NCI-H526 (cell line): ENCODE measurements around the gene PARVG.

Experiments
- DNase-seq, 2 experiments: peaks; one replicate each; lab custom pipeline; 2025; lab: John Stamatoyannopoulos, UW

The PARVG gene

DNA sequence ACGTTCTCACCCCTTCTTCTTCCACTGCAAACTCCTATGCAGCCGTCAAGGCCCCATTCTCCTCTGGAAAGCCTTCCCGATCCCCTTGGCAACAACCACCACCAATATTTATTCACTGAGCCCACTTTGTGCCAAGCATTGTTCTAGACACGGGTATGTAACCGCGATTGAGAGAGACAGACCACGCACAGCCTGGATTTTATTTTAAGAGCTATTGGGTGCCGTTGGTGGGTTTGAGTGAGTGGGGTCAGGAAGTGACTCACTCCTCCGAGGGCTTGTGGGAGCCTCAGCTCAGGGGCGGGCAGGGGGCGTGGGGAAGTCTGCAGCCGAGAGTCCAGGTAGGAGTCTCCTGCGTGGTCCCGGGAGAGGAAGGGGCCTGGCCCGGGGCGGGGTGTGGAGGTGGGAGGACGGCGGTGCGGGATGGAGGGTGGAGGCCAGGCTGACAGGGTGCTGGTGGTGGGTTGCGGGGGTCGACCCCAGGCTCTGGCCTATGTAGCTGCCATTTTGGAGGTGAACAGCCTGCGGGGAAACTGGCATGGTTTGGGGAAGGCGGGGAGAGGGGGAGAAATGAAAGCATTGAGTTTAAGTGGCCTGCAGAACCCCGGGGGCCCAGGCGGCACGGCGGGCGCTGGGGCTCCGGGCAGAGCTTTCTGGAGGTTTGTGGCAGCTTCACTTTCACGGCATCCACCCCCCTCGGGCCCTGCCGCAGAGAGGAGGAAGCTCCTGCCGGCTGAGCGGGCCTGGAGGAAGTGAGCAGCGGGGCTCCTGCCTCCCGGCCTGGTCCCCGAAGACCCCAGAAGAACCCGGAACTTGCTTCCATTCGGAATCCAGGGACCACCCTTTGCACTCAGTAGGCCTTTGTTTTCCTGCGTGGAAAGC, 547 bp downstream of the PARVG start:
- DNase-seq, result no peak

DNA sequence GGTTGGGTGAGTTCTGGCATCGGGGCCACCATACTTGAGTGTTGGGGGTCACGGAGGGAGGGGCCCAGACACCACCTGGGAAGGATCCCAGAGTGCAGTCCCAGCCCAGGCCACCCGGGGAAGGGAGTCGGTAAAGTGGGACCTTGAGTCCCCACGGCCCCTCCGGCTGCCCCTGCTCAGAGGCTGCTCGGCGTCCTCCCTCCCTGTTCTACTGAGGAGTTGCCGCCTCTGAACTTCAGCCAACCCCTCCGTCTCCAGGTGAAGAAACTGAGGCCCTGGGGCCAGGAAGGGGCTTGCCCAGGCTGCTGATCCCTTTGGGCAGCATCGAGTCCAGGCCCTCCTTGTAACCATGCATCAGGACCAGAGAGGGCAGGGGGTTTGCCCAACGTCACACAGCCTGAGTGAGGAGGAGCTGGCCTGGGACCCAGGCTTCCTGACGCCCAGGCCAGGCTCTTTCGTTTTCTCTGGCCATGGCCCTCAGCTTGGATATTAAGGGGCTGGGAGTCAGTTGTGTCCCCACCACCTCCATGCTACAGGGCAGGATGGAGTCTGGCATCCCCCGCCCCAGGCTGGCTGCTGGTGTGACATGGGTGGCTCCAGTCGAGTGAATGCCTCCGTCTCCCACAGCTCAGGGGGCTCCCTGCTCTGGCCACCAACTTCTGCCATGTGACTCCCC, 1.3 kb downstream of the PARVG start:
- DNase-seq, result no peak

DNA sequence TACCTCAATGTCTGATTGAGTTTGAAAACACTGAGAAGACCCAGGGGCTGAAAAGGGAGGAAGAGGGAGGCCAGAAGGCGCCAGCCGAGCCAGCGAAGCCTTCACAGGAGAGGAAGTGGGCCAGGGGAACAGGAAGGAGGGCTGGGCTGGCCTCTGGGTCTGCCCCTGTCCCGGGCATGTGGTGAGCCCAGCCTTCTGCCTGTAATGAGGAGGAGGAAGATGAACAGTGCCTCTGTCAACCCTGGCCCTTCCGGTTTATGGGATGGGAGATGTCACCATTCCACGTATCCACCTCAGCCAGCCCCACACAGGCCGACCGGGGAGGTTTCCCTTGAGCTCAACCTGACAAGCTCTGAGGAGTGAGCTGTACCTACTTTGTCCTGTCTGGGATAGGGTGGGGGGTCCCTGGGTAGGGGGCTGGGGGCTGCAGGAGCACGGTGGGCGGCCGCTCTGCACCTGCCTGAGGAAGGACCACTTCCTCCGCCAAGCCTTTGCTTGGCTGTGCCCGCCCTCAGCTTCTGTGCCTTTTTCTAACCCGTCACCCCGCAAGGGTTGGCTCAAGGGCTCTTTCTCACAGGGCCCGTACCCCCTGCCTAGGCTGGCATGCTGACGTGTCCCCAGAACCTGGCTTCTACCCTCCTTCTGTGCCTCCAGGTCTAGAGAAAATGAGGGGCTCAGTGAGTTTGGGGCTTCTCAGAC, 2.0 kb downstream of the PARVG start:
- no peak for DNase-seq

DNA sequence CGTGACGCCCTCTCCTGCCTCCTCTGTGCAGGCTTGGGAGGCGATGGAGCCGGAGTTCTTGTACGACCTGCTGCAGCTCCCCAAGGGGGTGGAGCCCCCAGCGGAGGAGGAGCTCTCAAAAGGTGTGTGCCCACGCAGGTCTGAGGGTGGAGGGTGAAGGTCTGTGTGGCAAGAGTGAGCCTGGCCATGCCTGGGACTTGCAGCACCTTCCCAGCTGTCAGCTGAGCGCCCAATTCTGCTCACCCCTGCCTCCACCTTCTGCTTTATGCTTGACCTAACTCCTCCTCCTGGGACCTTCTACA, 2.5 kb downstream of the PARVG start:
- DNase-seq, result no peak

DNA sequence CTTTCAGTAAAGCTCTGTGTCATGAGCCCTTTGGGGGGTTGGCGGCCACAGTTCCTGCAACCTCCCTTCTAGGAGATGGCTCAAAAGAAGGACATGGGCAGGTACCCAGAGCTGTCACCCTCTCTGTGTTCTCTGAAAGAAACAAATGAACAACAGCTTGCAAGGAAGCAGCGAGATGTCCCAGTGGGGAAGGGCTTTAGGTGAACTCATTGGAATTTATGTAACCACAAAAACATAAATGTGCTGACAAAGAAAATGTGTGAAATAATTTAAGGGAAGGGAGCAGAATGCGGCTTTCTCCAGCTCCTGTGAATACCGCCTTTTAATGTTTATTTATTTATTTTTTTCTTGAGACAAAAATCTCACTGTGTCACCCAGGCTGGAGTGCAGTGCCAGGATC, 3.3 kb downstream of the PARVG start:
- no peak for DNase-seq

- DNase-seq, result no peak
Measured at GRCh38 chr22:44185237-44186120, 4.8 kb downstream of the PARVG start.

DNA sequence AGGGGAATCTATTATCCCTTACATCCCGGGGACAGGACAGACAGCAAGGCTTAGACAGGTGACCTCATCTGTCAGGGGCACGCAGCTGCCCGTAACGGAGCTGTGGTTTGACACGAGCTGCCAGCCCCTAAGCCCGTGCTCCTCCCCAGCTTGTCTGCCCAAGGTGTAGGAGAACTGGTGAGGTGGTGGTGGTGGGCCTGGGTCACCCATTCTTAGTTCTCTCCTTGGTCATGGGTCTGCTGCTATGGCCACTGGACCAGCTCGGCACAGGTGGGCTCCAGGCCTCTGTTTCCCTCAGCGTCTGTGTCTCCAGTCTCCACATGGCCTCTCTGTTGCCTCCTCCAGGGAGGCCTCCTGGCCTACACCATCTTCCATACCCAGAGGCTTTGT, 5.4 kb downstream of the PARVG start:
- DNase-seq, result no peak

GRCh38 chr22:44186737-44187136, 6.0 kb downstream of the PARVG start:
- no peak for DNase-seq

DNA sequence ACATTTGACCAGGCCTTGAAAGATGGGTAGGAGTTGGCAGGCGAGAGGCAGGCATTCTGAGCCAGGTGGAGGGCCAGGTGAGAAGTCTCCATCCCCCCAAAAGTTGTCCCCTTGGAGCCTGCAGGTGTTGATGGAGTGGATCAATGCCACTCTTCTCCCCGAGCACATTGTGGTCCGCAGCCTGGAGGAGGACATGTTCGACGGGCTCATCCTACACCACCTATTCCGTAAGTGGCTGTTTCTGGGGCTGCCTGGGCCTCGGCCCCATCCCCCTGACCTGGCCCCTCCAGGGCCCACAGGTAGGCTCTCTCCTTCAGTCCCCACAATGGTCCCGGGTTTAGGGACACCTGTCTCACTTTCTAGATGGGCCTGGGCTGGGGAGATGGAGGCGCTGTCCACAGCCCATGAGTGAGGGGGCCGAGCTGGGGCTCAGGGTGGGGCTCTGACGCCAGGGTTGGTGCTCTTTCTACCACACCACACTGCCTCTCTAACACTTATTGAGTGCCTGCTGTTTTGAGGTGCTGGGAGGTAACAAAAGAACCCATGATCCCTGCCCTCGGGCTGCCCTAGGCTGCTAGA, 7.0 kb downstream of the PARVG start:
- no peak for DNase-seq

DNA sequence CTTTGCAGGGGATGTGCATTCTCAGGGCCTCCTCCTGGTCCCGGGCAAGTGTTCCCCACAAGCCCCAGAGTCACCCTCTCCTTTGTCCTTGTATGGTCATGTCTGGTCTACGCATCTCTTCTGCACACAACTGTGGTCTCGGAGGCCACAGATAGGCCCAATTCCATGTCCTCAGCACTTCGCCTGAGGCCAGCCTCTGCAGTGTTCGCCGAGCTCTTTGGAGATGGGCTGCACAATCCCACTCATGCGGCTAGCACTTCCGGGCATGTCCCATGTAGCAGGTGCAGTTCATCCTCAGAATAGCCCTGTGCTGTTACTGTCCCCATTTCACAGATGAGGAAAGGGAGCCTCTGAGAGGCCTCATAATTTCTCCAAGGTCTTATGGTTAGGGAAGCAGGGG, 7.6 kb downstream of the PARVG start:
- DNase-seq, result no peak

DNA sequence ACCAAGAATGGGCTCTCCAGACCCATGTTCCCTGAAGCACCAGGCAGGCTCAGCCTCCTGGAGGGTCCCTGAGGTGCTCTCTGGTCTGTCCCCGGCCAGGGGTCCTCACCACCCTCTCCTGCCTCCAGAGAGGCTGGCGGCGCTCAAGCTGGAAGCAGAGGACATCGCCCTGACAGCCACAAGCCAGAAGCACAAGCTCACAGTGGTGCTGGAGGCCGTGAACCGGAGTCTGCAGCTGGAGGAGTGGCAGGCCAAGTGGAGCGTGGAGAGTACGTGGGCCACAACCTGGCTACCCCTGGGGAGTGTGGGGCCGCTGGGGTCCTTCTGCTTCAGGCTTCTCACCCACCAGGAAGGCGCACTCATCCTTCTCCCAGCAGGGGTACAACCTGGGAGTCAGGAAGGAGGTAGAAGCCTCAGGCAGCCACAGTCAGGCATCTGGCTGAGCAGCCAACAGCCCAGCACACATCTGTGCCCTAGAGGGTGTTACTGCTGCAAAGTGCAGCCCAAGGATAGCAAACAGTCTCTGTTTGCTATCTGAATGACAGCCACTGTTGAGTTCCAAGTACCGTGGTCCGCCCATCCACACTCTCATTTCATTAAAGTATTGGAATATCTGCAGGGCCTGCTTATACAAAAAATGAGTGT, 8.4 kb downstream of the PARVG start:
- no peak for DNase-seq

DNA sequence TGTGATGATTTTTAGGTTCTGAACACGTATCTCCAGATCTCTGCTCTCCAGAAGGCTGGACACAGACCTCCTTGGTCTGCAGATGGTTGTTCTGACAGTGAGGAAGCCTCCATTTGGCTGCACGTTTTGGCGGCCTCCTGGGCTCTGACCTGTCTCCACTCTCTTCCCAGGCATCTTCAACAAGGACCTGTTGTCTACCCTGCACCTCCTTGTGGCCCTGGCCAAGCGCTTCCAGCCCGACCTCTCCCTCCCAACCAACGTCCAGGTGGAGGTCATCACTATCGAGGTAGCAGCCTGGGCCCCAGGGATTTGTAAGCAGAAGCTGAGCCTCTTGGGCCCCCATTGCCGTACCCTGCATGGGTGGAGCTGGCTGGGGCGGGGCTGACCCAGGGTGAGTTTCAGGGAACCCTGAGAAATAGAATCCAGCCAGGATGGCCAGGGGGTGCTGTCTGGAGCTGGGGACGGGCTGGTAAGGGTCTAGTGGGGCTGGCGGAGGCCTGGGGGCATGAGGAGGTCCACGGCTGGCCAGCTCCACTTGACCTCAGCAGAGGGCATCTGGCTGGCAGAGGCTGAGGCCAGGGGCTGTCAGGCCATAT, 9.8 kb downstream of the PARVG start:
- DNase-seq, result no peak

GRCh38 chr22:44191036-44191454, 10.3 kb downstream of the PARVG start:
- no peak for DNase-seq

- DNase-seq, result peak in 1 of 2 experiments; percentile 22
Measured at GRCh38 chr22:44192098-44192815, 11.5 kb downstream of the PARVG start.

DNA sequence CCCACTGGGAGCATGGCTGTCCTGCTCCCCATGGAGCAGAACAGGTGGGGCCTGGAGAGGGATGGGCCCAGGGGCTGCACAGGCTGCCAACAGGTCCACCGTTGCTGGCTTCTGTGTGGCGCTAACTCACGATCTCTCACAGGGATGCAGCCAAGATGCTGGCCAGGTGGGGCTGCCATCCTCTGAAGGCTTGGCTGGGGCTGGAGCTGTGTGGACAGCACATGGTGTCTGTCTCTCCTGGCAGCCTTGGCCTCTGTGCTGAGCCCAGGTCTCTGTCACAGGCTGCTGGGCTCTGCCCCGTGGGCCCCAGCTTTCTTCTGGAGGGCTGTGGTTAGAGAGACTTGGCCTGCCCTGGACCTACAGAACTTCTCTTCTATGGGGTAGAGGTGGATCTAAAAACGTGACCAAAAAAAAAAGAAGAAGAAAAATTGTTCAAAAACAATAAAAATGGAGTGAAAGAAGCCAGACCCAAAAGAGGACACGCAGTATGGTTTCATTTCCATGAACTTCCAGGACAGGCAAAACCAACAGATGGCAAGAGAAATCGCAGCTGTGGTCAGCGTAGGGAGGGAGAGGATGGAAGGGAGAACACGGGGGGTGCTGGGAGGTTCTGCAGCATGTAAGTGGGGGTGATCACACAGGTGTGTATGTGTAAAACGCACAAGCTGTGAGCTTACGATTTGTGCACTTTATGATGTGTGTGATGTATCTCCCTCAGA, 12.2 kb downstream of the PARVG start:
- DNase-seq, result no peak

GRCh38 chr22:44193535-44193891, 12.8 kb downstream of the PARVG start:
- DNase-seq, result no peak

GRCh38 chr22:44194569-44194968, 13.8 kb downstream of the PARVG start:
- no peak for DNase-seq

GRCh38 chr22:44195189-44195871, 14.6 kb downstream of the PARVG start:
- no peak for DNase-seq

- DNase-seq, result no peak
Measured at GRCh38 chr22:44196241-44196640, 15.5 kb downstream of the PARVG start.
